Tibial nerve (tissue), 4 donors: ENCODE results near the gene CRYGN.

ENCODE experiments used
- CTCF ChIP-seq, 5 experiments: fragments of 200-600 bp in 3 of 5; fragments of 450-650 bp in 2 of 5; sonication (generic) in 3 of 5; IDR thresholded peaks; one replicate each; pipeline ENCODE4 v1.5.1; 2016 to 2019; ENCODE audit warnings: antibody characterized with exemption in 5 of 5, mild to moderate bottlenecking in 3 of 5, moderate library complexity in 2 of 5
- EP300 ChIP-seq, 2 donors: sonication (generic); formaldehyde crosslinking; IDR thresholded peaks; one replicate each; pipeline ENCODE4 v1.6.1; 2017; ENCODE audit warnings: antibody characterized with exemption in 2 of 2, mild to moderate bottlenecking in 1 of 2
- POLR2A ChIP-seq, 2 donors: fragments of 450-650 bp; IDR thresholded peaks; one replicate each; pipeline ENCODE4 v1.6.1; 2017; ENCODE audit warnings: antibody characterized with exemption in 2 of 2, mild to moderate bottlenecking in 2 of 2, moderate library complexity in 2 of 2

- TF ChIP-seq POLR2A (IDR thresholded peaks at IDR 0.05) (no peak), CTCF (IDR thresholded peaks at IDR 0.05) (no peak), EP300 (IDR thresholded peaks at IDR 0.05) (no peak)
These were observed 20.5 kb upstream of the CRYGN start for GRCh38 chr7:151460474-151460855.
